Measurements from ENCODE around the gene CDHR3. TPM values are rescaled to one million over a fixed set of nuclear protein-coding genes. Genes with fewer than 3 reads are reported as not detected.
A peak's percentile ranks its signal among the peaks of the same experiment; 100 is the strongest.

The CDHR3 gene
- total and polyA plus RNA-seq, 10 of the 15 experiments (the other 5 are each of a cell fraction or from before 2014, with no cell fraction given), result 0.06 to 0.11 TPM; not detected in 8

- CTCF ChIA-PET, result interaction anchor here (2.9 kb wide), 1 partner anchor 9 kb away, joined by 11 read pairs; no protein-coding TSS in a partner anchor
- 57% methylated on average over 6 of the region's 6 CpGs for WGBS (ENCODE audit: insufficient coverage, insufficient replicate concordance, low lambda C conversion rate, missing lambda C conversion rate)
- Histone ChIP-seq H4K20me1 (ENCODE audit: control insufficient read depth, insufficient read depth) (no peaks in the 10 kb centered on the region), H3K27ac (ENCODE audit: control insufficient read depth, insufficient read depth) (peak overlapping the region; percentile 91), H3K4me3 (no peak overlapping the region), H2AFZ (ENCODE audit: control insufficient read depth, low read depth, low read length) (0 out of 2 replicates have a peak overlapping the region, but pooled peaks have one; percentile 55), H3K79me2 (ENCODE audit: control insufficient read depth, insufficient read depth, low read length) (no peaks in the 10 kb centered on the region), H3K36me3 (ENCODE audit: control insufficient read depth in 2 of 2, insufficient read depth in 2 of 2, low read length in 1 of 2) (no peaks in the 10 kb centered on the region), H3K9ac (ENCODE audit: control insufficient read depth, insufficient read depth, low read length) (no peak overlapping the region), H3K4me1 (ENCODE audit: control insufficient read depth, insufficient read depth, low read length) (peaks cover 65% of the 10 kb centered on the region), H3K4me2 (ENCODE audit: control insufficient read depth, insufficient read depth) (0 out of 2 replicates have a peak overlapping the region, but pooled peaks have one; percentile 86), H3K27me3 (replicated peaks in 1 of 2; ENCODE audit: control insufficient read depth in 2 of 2, insufficient read depth in 2 of 2, low read length in 1 of 2) (no peaks in the 10 kb centered on the region), H3K9me3 (replicated peaks; ENCODE audit: control insufficient read depth, insufficient read depth, low read length) (peaks cover 18% of the 10 kb centered on the region; the same call in 2 of the 3 replicates)
- no TSS peak for BruUV-seq (replicated peaks)
- SMC1A ChIA-PET (ENCODE audit: uncharacterized antibody, unreplicated experiment), result interaction anchor here (0.9 to 1.1 kb wide), 2 partner anchors 9 to 20 kb away, joined by 3 to 4 read pairs; no protein-coding TSS in a partner anchor
- RAD21 ChIA-PET (ENCODE audit: unreplicated experiment), result no interaction called here
- TF ChIP-seq SMAD1 (IDR thresholded peaks at IDR 0.05; ENCODE audit: low read depth, partially characterized antibody) (no peak), EED (IDR thresholded peaks at IDR 0.05; ENCODE audit: low read depth) (peak; percentile 6; the same call in 1 of the 2 replicates), ZSCAN29 (IDR thresholded peaks at IDR 0.05) (no peak)
- FAIRE-seq (no peak), ATAC-seq (no peak), DNase-seq (ENCODE audit: low read depth, low spot score) (no peak)
- POLR2A ChIA-PET, result interaction anchor here (0.9 kb wide), 1 partner anchor 29 kb away, joined by 3 read pairs; no protein-coding TSS in a partner anchor
- intact Hi-C loops (cut with micrococcal nuclease; ENCODE audit: unreplicated experiment), result no loop called here
- in situ Hi-C loops (cut with MboI), result no loop called here
Observed at GRCh38 chr7:106063024-106063423, 100.0 kb downstream of the CDHR3 start.

- BruUV-seq (replicated peaks), result no TSS peak
- in situ Hi-C loops (cut with MboI), result no loop called here
- ChIA-PET POLR2A (interaction anchor here (0.5 kb wide), 1 partner anchor 29 kb away, joined by 6 read pairs; no protein-coding TSS in a partner anchor), CTCF (interaction anchor here (1.8 kb wide), 1 partner anchor 90 kb away, joined by 5 read pairs; no protein-coding TSS in a partner anchor), RAD21 (ENCODE audit: unreplicated experiment) (no interaction called here), SMC1A (ENCODE audit: uncharacterized antibody, unreplicated experiment) (interaction anchor here (0.9 to 1.1 kb wide), 2 partner anchors 8 to 19 kb away, joined by 3 to 4 read pairs; no protein-coding TSS in a partner anchor)
- 84% methylated on average over 2 of the region's 2 CpGs for WGBS (ENCODE audit: insufficient coverage, insufficient replicate concordance, low lambda C conversion rate, missing lambda C conversion rate)
- no peaks in the 10 kb centered on the region for H3K79me2 ChIP-seq (ENCODE audit: control insufficient read depth, insufficient read depth, low read length)
- no peaks in the 10 kb centered on the region for H4K20me1 ChIP-seq (ENCODE audit: control insufficient read depth, insufficient read depth)
- H2AFZ ChIP-seq (ENCODE audit: control insufficient read depth, low read depth, low read length), result no peak overlapping the region
- FAIRE-seq (no peak), ATAC-seq (no peak), DNase-seq (ENCODE audit: low read depth, low spot score) (no peak)
- H3K4me1 ChIP-seq (ENCODE audit: control insufficient read depth, insufficient read depth, low read length), result peaks cover 61% of the 10 kb centered on the region
- peaks cover 18% of the 10 kb centered on the region; the same call in 2 of the 3 replicates for H3K9me3 ChIP-seq (replicated peaks; ENCODE audit: control insufficient read depth, insufficient read depth, low read length)
- intact Hi-C loops (cut with micrococcal nuclease; ENCODE audit: unreplicated experiment), result no loop called here
- H3K4me2 ChIP-seq (ENCODE audit: control insufficient read depth, insufficient read depth), result no peak overlapping the region
- no peaks in the 10 kb centered on the region for H3K27me3 ChIP-seq (replicated peaks in 1 of 2; ENCODE audit: control insufficient read depth in 2 of 2, insufficient read depth in 2 of 2, low read length in 1 of 2)
- no peak overlapping the region for H3K27ac ChIP-seq (ENCODE audit: control insufficient read depth, insufficient read depth)
- no peak overlapping the region for H3K4me3 ChIP-seq
- no peaks in the 10 kb centered on the region for H3K36me3 ChIP-seq (ENCODE audit: control insufficient read depth in 2 of 2, insufficient read depth in 2 of 2, low read length in 1 of 2)
- no peak overlapping the region for H3K9ac ChIP-seq (ENCODE audit: control insufficient read depth, insufficient read depth, low read length)
- TF ChIP-seq GATAD2B (conservative IDR thresholded peaks at IDR 0.05; ENCODE audit: low read depth), result no peak
- no peak for TF ChIP-seq MEF2B (IDR thresholded peaks at IDR 0.05; ENCODE audit: partially characterized antibody, poor library complexity, severe bottlenecking)
- no peak for TF ChIP-seq NFYB (IDR thresholded peaks at IDR 0.05; ENCODE audit: insufficient read depth, low read depth, low read length)
- TF ChIP-seq NR2C2 (IDR thresholded peaks at IDR 0.05; ENCODE audit: borderline replicate concordance, control insufficient read depth, insufficient read length, low read depth), result no peak
- no peak for TF ChIP-seq E2F4 (IDR thresholded peaks at IDR 0.05; ENCODE audit: low read depth, low read length)
- TF ChIP-seq CHD4 (IDR thresholded peaks at IDR 0.05), result no peak
- no peak for TF ChIP-seq STAT1 (conservative IDR thresholded peaks at IDR 0.05)
- no peak for TF ChIP-seq MTA3 (IDR thresholded peaks at IDR 0.05; ENCODE audit: borderline replicate concordance, low read length)
- no peak for TF ChIP-seq YY1 (IDR thresholded peaks at IDR 0.05; ENCODE audit: low read depth, low read length)
- TF ChIP-seq ETV6 (conservative IDR thresholded peaks at IDR 0.05 in 1 of 2, IDR thresholded peaks at IDR 0.05 in 1 of 2; ENCODE audit: borderline replicate concordance in 1 of 2, low read depth in 1 of 2), result no peak
- no peak for TF ChIP-seq USF1 (IDR thresholded peaks at IDR 0.05; ENCODE audit: borderline replicate concordance, extremely low read length, insufficient read depth, low read depth, low read length)
Observed at GRCh38 chr7:106063692-106064091, 100.6 kb downstream of the CDHR3 start.

All from GM12878 (cell line).